Measurements from ENCODE around the gene ATG13.
"Not testable (repeated sequence)": the region's sequence is repeated elsewhere in the genome, so short reads cannot be mapped to it uniquely, and the experiment has no call there.

Gene ATG13

DNA sequence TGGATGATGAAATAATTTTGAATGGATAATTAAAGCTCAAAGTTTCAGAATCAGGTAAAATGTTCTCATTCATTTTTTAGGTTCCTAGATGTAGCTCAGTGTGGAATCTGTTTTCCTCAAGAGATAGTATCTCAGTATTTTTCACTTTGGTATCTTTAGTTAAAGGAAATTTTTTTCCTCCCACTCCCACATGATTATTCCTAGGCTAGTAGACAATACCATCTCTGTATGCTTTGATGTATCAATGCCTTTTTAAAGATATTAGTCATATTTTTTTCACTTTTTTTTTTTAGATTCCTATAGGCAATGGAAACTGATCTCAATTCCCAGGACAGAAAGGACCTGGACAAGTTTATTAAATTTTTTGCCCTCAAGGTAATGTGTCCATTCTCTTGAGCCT, 26.6 kb downstream of the ATG13 start:
- DNase-seq, result no peak

DNA sequence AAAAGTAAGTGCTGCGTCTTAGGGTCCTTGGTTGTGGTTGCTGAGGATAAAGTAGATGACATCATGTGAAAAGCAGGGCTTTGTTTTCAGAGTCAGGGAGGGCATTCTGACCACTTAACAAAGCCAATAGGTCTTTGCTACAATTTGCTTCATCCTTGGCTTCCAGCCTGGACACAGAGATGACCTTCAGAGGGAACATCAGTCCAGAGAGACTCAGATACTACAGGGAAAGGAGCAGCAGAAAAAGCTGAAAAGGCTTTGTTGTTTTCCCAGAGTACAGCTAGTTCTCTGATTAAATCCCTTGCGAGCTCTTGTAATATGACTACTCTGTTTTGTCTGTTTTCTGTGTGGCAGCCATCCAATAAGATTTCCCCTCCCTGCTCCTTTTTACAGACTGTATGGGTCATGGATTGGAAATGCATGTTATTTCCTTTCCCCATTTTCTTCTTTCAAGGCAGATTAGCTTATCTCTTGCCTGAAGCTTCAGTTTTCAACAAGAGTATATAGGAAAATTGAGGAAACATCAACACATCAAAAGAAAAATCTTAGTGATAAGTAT, 31.9 kb downstream of the ATG13 start:
- peak; percentile 96 for DNase-seq

DNA sequence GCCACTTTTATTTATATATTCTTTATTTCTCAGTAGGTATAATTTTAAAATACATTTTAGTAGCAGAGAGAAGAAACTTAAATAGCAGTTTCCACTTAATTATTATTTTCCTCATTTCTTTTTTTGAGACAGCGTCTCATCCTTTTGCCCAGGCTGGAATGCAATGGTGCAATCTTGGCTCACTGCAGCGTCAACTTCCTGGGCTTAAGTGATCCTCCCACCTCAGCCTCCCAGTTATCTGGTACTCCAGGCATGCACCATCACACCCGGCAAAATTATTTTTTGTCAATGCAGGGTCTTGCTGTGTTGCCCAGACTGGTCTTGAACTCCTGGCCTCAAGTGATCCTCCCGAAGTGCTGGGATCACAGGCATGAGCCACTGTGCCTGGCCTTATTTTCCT, 38.3 kb downstream of the ATG13 start:
- no peak for DNase-seq

DNA sequence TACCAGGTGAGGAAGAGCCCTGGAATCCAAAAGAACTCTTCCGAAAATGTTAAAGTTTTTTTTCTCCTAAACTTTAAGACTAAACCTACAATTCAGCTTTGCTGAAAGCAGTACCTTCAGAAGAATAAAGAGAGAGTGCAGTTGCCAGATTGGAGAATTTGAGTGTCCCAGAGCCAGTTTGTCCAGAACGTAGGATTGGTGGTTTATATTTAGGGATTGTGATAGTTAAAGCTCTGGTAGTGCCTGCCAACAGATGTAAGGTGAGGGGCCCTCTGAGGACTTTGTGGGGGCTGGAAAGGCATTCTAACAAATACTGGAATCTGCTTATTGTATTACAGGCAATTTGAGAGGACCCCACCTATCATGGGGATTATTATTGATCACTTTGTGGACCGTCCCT, 39.8 kb downstream of the ATG13 start:
- no peak for DNase-seq

DNA sequence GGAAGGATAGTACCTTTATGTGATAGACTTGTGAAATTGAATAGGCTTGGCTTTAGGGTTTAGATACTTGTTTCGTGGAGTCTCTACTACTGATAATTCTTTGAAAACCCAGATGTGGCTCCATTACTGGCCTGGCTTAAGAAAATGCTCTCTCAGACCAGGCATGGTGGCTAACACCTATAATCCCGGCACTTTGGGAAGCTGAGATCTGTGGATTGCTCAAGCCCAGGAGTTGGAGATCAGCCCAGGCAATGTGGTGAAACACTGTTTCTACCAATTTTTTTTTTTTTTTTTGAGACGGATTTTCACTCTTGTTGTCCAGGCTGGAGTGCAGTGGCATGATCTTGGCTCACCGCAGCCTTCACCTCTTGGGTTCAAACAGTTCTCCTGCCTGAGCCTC, 40.9 kb downstream of the ATG13 start:
- DNase-seq, result no peak

DNA sequence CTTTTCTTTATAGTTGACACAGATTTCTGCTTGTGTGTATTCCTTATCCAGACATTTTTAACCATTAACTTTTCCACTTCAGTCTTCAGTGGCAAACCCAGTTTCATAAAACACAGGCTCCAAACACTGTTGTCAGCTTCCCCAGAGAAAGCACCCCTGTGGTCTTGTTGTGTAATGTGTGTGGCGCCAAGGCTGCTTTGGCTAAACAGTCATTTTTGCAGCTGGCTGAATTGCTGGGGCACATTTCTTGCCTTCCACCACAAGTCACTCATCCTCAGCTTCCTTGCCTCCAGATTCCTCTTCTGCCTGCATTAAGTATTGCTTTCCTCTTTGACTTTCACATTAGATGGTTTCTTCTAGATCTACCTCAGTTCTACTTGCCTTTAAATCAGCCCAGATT, 42.6 kb downstream of the ATG13 start:
- DNase-seq, result peak; percentile 50

DNA sequence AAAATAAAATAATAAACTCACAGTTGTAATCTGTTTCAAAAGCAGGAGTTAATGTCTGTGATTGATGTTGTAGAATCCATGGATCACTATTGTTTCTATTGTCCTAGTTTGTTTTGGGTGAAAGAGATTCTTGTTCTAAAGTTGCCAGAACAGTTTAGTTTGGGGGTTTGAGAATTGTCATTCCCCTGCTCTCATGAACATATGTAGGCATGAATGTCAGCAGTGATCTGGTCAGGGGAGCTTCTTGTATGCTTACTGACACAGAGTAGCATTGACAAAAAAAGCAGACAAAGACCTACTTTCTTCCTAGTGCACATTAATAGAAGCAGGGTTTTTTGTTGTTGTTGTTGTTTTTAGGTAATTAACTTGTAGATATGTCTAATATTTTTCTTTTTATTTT, 44.5 kb downstream of the ATG13 start:
- no peak for DNase-seq

DNA sequence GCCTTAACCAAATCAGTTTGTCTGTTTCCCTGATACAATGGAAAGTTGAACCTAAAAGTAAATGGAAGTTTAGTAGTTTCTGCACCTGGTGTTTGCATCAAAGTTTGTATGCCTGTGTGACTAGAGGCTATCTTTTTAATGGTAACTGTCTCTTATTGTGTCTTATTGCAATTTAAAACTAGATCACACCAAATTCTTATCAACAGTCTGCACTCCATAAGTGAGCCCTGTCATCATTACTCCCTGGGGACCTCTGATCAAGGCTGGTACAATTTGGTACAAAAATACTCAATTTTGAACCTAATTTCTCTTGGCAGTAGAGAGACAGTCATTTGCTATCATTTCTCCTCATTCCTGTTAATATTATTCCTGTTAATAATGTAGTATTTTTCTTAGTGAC, 45.0 kb downstream of the ATG13 start:
- no peak for DNase-seq

DNA sequence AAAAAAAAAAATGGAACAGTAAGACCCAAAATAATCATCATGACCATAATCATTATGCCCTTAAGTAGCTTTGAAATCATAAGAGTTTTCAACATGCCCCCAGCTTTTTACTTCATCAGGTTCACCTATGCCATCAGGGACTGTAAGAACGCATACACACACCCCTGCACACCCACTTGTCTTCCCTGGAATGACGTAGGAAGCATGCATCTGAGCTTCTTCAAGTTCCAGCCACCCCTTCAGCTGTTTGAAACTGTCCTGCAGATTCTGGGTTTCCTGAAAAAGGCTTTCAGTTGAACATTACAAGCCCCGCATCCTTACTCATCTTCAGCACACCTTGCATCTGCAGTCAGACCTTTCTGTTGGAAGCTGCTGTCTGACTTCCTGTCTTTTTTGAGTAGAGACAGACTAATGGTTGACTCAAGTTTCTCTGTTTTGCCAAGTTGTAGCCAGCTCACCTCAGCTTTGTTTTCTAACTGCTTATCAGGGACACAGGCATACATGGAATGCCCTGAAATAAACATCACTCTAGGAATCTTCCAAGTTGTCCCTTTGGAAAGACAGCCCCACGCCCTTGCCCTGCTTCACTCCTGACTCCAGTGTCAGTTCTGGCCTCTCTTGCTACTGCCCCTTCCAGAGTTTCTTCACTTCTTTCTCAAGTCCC, 46.1 kb downstream of the ATG13 start:
- no peak for DNase-seq

DNA sequence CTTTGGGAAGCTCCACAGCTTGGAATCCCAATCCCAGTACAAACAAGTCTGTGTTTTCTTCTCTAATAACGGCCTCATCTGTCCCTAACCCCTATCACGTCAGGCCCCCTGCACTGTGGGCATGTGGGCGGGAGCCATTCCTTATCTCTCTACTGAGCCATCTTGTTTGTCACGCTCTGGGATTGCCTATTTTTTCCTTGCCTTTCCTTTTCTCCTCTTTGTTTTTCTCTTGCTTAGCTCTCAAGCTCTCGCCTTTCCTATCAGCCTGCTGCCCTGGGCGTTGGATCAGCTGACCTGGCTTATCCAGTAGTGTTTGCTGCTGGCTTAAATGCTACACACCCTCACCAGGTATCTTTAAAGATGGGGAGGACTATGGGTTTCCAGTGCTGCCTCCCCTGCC, 47.3 kb downstream of the ATG13 start:
- DNase-seq, result no peak

DNA sequence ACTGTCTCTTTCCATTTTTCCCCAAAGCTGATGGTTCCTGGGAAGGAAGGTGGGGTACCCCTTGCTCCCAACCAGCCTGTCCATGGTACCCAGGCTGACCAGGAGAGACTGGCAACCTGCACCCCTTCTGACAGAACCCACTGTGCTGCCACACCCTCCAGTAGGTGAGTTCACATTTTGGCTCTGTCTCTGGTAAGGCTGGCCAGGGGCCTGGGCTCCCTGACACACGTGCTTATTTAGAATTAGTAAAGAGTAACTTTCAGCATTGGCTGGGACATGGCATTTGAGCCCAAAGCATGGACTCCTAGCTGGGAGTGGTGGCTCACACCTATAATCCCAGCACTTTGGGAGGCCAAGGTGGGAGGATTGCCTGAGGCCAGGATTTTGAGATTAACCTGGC, 48.0 kb downstream of the ATG13 start:
- DNase-seq, result no peak

DNA sequence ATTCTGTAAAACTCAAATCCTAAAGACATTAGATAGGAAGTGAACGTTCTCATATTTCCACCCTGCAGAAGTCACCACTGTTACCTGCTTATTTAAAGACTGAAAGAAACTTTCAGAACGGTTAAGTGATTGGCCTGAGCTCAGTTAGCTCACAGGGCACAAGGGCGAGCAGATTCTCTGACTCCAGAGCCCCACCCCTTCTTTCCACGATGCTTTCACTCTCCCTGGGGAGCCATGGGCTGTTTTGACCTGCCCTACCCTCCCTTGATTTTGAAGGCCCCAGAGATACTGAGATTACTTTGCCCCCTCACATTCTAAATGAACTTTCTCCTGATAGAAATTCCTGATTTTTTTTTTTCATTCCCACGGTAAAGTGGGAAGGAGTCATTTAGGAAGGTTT, 49.2 kb downstream of the ATG13 start:
- DNase-seq, result no peak

DNA sequence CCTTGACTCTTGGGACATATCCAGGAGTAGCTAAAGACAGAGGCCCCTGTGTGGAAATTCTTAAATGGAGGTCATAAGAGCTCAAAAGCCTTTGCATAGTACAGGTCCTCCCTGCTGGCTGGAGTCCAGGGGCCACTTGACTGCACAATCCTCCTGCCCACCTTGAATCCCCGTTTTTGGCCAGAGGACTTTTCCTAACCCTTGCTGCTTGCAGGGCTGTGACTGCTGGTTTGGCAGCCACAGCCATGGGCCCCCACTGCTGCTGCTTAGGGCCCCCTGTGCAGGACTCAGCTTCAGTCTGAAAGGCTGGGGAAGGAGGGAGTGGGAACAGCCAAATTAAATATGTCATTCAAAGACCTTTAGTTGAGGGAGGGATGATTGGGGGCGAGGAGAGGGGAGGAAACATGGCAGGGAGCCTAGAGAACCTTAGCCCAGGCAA, 49.7 kb downstream of the ATG13 start:
- no peak for DNase-seq

DNA sequence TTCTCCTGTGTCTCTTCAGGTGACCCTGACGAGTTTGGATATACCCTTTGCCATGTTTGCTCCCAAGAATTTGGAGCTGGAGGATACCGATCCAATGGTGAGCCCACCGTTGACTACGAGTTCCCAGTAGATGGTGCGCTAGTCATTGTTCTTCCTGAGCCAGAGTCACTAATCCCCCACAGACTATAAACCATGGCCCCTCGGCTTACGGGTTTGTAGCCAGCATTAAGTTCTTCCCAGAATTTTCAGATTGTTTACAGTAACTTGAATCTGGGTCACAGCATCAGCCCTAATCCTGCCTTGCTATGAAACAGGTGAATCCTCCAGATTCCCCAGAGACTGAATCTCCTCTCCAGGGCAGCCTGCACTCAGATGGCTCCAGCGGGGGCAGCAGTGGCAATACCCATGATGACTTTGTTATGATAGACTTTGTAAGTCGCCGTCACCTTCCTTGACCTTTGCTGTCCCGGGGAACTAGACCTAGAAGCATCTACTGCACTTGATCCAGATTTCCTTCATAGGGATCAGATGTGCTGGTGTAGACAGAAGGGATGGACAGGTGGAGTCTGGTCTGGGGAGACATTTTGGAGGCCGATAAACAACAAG, 51.2 kb downstream of the ATG13 start:
- DNase-seq, result no peak

DNA sequence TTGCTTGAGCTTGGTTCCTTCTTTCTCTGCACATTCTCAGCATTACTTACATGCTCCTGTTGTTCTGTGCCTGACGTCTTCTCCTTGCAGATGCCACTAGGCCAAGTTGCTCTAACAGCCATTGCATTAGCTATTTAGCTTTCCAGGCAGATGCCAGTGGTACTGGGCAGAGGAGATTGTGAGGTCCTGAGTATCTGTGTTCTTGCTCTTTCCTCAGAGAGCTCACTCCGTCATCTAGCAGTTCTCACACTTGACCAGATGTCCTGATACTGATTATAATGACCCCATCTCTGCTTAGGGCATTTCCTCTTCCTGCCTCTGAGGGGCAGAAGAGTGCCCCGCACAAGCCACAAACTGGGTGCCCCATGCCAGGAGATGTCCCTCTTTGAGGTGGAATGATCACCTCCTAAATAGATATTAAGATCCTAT, 52.4 kb downstream of the ATG13 start:
- no peak for DNase-seq

DNA sequence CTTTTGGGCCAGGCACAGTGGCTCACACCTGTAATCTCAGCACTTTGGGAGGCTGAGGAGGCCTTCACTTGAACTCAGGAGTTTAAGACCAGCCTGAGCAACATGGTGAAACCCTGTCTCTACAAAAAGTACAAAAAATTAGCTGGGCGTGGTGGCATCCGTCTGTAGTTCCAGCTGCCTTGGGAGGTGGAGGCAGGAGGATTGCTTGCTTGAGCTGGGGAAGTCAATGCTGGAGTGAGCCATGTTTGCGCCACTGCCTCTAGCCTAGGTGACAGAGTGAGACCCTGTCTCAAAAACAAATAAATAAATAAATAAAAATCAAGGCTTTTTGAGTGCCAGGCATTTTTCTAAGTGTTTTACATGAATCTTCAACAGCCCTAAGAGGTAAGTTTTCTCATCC, 53.2 kb downstream of the ATG13 start:
- DNase-seq, result not testable (repeated sequence)

DNA sequence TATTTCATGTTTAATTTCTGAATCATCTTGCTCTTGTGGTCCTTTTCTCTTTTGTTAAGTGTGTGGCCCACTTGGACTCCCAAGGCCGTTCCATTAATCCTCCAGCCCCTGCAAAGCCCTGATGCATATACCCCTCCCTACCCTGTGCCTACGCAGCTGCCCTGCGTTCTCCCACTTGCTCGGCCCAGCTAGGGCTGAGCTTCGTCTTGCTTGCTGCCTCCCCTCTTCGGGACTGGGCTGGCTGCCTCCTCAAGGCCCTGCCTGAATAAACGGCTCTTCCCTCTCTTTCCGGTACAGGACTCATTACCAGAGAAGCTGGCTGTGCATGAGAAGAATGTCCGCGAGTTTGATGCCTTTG, 54.6 kb downstream of the ATG13 start:
- DNase-seq, result no peak

DNA sequence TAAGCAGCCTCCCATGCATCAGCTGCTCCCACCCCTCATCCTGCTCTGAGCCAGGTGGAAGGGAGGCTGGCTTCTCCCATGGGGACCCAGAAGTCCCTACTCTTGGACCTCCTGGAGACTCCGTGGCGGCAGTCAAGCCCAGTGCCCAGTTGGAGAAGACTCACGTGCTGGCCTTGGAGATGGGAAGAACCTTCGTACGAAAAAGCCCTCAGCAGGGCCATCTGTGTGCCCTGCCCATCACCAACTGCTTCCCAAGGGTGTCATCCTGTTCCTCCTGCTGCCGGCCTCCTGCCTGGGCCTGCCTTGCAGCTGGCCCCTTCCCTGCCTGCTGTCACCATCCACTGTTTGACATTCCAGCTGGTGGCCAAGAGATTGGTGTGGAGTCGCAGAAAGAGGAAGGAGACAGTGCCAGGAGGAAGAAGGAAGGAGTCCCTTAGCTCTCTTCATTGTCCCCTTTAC, 55.1 kb downstream of the ATG13 start:
- DNase-seq, result no peak

DNA sequence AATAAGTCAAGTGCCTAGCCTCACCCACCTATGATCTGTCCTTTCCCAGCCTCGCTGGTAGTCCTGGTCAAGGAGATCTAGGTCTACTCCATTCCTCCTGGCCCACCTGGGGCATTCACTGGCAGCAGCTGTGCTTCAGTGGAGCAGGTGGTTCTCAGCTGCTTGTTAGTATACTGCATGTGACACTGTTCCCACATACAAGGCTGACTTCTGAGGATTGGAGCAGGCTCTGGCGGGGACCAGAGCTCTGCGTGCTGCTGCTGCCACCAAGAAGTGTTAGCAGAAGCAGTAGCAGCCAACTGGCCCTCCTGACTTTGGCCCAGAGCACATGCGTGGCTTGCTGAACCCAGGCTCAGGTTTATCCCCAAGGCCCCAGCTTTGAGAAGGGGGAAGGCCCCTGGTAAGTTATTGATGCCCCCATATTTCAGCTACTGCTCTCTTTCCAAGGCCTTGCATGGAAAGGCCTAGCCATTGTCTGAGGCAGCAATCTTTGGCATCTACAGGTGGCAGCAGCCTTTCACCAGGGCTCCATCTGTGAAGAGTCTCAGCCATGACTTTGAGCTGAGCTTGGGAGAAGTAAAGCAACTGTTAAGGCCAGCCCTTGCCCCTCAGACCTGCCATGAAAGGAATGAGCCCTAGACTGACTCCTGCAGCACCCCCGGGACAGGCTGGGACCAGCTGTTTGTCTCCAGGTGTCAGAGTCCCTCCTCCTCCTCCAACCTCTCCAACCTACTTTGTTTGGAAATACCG, 56.5 kb downstream of the ATG13 start:
- no peak for DNase-seq

DNA sequence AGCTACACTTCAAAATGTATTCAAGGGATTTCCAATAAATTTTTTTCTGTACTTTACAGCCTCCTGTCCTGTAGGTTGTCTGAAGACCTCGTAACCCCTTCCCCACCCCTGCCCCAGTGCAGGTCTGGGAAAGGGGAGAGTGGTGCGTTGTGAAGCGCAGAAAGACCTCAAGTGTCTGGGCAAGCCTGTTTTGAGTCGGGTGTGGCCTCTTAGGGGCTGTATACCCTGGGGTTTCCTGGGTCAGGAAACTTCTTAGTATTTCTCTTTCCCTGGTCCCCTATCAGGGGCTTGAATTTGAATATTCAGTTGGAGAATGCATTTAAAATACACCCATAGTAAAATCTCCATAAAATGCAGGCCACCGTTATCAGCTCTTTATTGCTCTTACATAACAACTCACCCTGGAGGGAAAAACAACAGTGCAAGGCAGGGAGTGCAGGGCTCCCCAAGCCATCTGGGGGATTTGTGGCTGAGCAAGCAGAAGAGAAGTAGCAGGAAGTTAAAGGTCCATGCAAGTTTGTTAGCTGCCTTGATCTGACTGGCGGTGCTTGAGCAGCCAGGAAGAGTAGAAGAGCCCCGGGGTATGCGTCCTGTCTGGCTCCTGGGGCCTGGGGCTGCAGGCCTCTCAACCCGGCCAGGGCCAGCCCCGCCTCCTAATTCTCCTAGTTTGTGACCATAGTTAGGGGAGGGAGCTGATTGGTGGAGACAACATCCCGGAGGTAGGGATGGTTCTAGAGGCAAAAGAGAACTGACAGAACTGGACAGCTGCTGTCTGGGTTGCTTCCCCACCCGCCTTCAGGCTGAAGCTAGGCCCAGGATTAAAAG, 57.3 kb downstream of the ATG13 start:
- DNase-seq, result no peak

DNA sequence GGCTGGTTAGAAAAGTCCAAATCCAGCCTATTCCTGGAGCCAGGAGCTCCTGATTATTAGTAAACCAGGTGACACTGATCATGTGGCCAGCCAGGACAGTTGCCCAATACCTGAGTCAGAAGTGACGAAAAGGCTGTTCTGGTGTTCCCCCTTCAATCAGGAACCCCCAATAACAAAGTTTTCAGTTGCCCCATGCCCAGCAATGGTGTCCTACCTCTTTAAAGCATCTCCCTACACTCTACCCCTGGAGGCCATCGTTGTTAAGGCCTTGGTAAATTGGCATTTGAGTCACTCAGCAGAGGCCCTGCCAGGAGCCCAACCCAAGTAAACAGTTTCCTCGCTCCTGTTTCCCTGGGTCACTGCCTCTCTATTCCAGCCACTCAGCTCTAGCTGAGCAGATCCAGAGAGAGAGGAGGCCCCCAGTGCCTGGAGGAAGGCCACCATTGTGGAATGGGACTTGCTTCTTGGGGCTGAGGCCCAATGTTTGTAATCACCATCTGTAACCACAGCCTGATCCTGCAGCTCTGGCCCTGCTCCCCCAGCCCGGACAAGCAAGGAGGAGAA, 58.0 kb downstream of the ATG13 start:
- DNase-seq, result peak; percentile 29

DNA sequence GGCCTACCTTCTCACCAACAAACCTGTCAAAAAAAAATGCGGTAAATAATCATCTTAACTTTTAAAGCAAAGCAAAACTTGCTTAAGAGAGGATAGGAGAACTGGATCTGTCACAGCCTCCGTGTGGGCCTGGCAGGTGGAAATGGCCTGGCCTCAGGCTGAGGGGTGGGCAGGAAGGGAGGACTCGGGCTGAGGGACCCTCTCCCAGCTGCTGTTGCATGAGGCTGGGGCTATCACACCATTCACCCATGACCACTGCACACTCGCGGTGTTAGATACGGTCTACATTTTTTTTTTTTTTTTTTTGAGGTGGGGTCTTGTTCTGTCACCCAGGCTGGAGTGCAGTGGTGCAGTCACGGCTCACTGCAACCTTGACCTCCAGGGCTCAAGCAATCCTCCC, 58.6 kb downstream of the ATG13 start:
- DNase-seq, result no peak

Data from fibroblast of skin of scalp (primary cell).